Keratinocyte (primary cell): Measurements from ENCODE around the gene OR10X1. TPM values are rescaled to one million over a fixed set of nuclear protein-coding genes. Genes with fewer than 3 reads are reported as not detected.

Experiments used
- DNase-seq: peaks from one replicate; pipeline ENCODE4 v3.0.0-alpha.2; 2011; ENCODE audit warnings: low read depth, missing footprints, low spot score
- FAIRE-seq: peaks from 2 replicates; lab custom pipeline; 2011; peaks lifted over from hg19 to GRCh38; lab: Jason Lieb, UNC
- H2AFZ ChIP-seq: 2 replicates; pipeline ENCODE4 v1.6.0; 2012; ENCODE audit warnings: low read length, control low read depth, inconsistent platforms; ENCODE audit not compliant: control insufficient read depth
- H3K27ac ChIP-seq: 2 replicates; pipeline ENCODE4 v1.5.1; 2011; ENCODE audit warnings: low read length; ENCODE audit not compliant: control insufficient read depth, insufficient read depth
- H3K27me3 ChIP-seq: 3 replicates; pipeline ENCODE4 v1.6.0; 2011; ENCODE audit warnings: low read length; ENCODE audit not compliant: control insufficient read depth, insufficient read depth; ENCODE audit errors: extremely low read depth
- H3K36me3 ChIP-seq, 2 experiments: 2 replicates in 1 of 2; 3 replicates in 1 of 2; pipeline ENCODE4 v1.5.1; 2011; ENCODE audit warnings: low read length in 2 of 2, mild to moderate bottlenecking in 1 of 2; ENCODE audit not compliant: control insufficient read depth in 2 of 2, insufficient read depth in 2 of 2; ENCODE audit errors: extremely low read depth in 1 of 2
- H3K4me1 ChIP-seq: 3 replicates; pipeline ENCODE4 v1.5.1; 2011; ENCODE audit warnings: low read length; ENCODE audit not compliant: control insufficient read depth, insufficient read depth; ENCODE audit errors: extremely low read depth
- H3K4me2 ChIP-seq: 3 replicates; pipeline ENCODE4 v1.6.0; 2011; ENCODE audit warnings: low read depth, low read length; ENCODE audit not compliant: control insufficient read depth, insufficient read depth; ENCODE audit errors: extremely low read depth
- H3K4me3 ChIP-seq, 3 experiments: fragments of 200-600 bp in 1 of 3; sonication (generic) in 1 of 3; 2 replicates in 2 of 3; 3 replicates in 1 of 3; pipeline ENCODE4 v1.5.1; 2011 to 2016; ENCODE audit warnings: low read length in 3 of 3, mild to moderate bottlenecking in 3 of 3, control low read depth in 2 of 3, inconsistent platforms in 1 of 3, low read depth in 1 of 3, mixed read lengths in 1 of 3, mixed run types in 1 of 3, moderate library complexity in 1 of 3; ENCODE audit not compliant: control insufficient read depth in 2 of 3, insufficient read depth in 2 of 3; ENCODE audit errors: extremely low read depth in 1 of 3
- H3K79me2 ChIP-seq: 2 replicates; pipeline ENCODE4 v1.6.0; 2012; ENCODE audit warnings: low read length; ENCODE audit not compliant: control insufficient read depth, insufficient read depth
- H3K9ac ChIP-seq: 3 replicates; pipeline ENCODE4 v1.6.0; 2011; ENCODE audit warnings: low read length; ENCODE audit not compliant: control insufficient read depth, insufficient read depth; ENCODE audit errors: extremely low read depth
- H3K9me1 ChIP-seq: 3 replicates; pipeline ENCODE4 v1.6.0; 2011; ENCODE audit warnings: low read length; ENCODE audit not compliant: control insufficient read depth, insufficient read depth; ENCODE audit errors: extremely low read depth
- H3K9me3 ChIP-seq: 2 replicates; pipeline ENCODE4 v1.5.1; 2012; ENCODE audit warnings: low read depth, low read length; ENCODE audit not compliant: control insufficient read depth
- H4K20me1 ChIP-seq: 3 replicates; pipeline ENCODE4 v1.6.0; 2011; ENCODE audit warnings: low read length; ENCODE audit not compliant: control insufficient read depth, insufficient read depth; ENCODE audit errors: extremely low read depth
- CTCF ChIP-seq, 3 experiments: IDR thresholded peaks in 1 of 3; conservative IDR thresholded peaks in 1 of 3; optimal IDR thresholded peaks in 1 of 3; 2 replicates in 2 of 3; 3 replicates in 1 of 3; pipeline versions ENCODE3 to v1.5.1; 2011; ENCODE audit warnings: low read length in 3 of 3, mild to moderate bottlenecking in 3 of 3, moderate library complexity in 2 of 3, control low read depth in 1 of 3, inconsistent platforms in 1 of 3; ENCODE audit not compliant: insufficient read depth in 2 of 3; ENCODE audit errors: extremely low read depth in 1 of 3
- EZH2 ChIP-seq: IDR thresholded peaks from one replicate; pipeline ENCODE4 v1.6.1; 2012; ENCODE audit warnings: inconsistent platforms, mild to moderate bottlenecking, low read length, moderate library complexity
- dilution Hi-C: fragments of 300-500 bp; cut with MboI; formaldehyde crosslinking; loops from one replicate; pipeline ENCODE4 v1.7.0; 2020; ENCODE audit warnings: low sequenced_read_pairs; ENCODE audit not compliant: extremely low pct_ligation_motif_present
- polyA plus RNA-seq, 5 experiments: library from polyadenylated mRNA; depleted of rRNA in 3 of 5; stranded (reverse) in 3 of 5; stranded (forward) in 1 of 5; unstranded in 1 of 5; fragments of >200 nt; gene quantifications; 1 replicate in 1 of 5; 2 replicates in 3 of 5; 3 replicates in 1 of 5; pipeline versions ENCODE4 v1.2.1 to v1.2.3, GENCODE V29; 2011 to 2012; ENCODE audit warnings: missing spikeins in 2 of 5, low read depth in 1 of 5, low replicate concordance in 1 of 5

The OR10X1 gene
- polyA plus RNA-seq, 1 donor (not counting 4 experiments of a cell fraction or from before 2014, with no cell fraction given), result not detected

GRCh38 chr1:158547533-158547932, 32.2 kb downstream of the OR10X1 start:
- Histone ChIP-seq H3K27me3 (no peaks in the 10 kb centered on the region), H3K9me1 (no peaks in the 10 kb centered on the region), H3K4me2 (no peak overlapping the region), H3K9me3 (no peaks in the 10 kb centered on the region), H3K4me3 (no peak overlapping the region), H2AFZ (no peak overlapping the region), H3K4me1 (no peaks in the 10 kb centered on the region), H3K36me3 (no peaks in the 10 kb centered on the region), H3K27ac (no peak overlapping the region), H3K9ac (no peak overlapping the region), H3K79me2 (no peaks in the 10 kb centered on the region), H4K20me1 (no peaks in the 10 kb centered on the region)
- DNase-seq, result no peak
- no peak for FAIRE-seq
- dilution Hi-C loops, result no loop called here
- TF ChIP-seq EZH2, result no peak
- no peak for TF ChIP-seq CTCF (optimal IDR thresholded peaks at IDR 0.05 in 1 of 3, IDR thresholded peaks at IDR 0.05 in 1 of 3, conservative IDR thresholded peaks at IDR 0.05 in 1 of 3; ENCODE audit: extremely low read depth in 1 of 3, insufficient read depth in 2 of 3, low read length in 3 of 3)

GRCh38 chr1:158537609-158538008, 42.1 kb downstream of the OR10X1 start:
- Histone ChIP-seq H2AFZ (no peak overlapping the region), H3K9me1 (no peaks in the 10 kb centered on the region), H3K27me3 (no peaks in the 10 kb centered on the region), H3K79me2 (no peaks in the 10 kb centered on the region), H3K36me3 (no peaks in the 10 kb centered on the region), H3K9me3 (no peaks in the 10 kb centered on the region), H3K4me2 (no peak overlapping the region), H3K4me3 (no peak overlapping the region), H4K20me1 (no peaks in the 10 kb centered on the region), H3K27ac (no peak overlapping the region), H3K4me1 (no peaks in the 10 kb centered on the region), H3K9ac (no peak overlapping the region)
- no peak for DNase-seq
- no peak for FAIRE-seq
- dilution Hi-C loops, result no loop called here
- TF ChIP-seq CTCF (optimal IDR thresholded peaks at IDR 0.05 in 1 of 3, IDR thresholded peaks at IDR 0.05 in 1 of 3, conservative IDR thresholded peaks at IDR 0.05 in 1 of 3; ENCODE audit: extremely low read depth in 1 of 3, insufficient read depth in 2 of 3, low read length in 3 of 3), result no peak
- no peak for TF ChIP-seq EZH2
